A549 (cell line): ENCODE results near the gene SBF2. TPM values are rescaled to one million over a fixed set of nuclear protein-coding genes. Genes with fewer than 3 reads are reported as not detected.

Source experiments
- ATAC-seq, 2 experiments: fragments of 200-7000 bp in 1 of 2; fragments of >200 bp in 1 of 2; cut with Nextera tagmentation in 1 of 2; cut with Tn5 transposase in 1 of 2; 3 replicates each; pipeline versions ENCODE4 v1.8.0 to v1.9.1; 2018 to 2020; ENCODE audit warnings: mild to moderate bottlenecking in 1 of 2, moderate library complexity in 1 of 2
- CTCF ChIA-PET: fragments of 300-600 bp; sonication (Branson Sonifier 250); formaldehyde crosslinking; extraction: SDS; loops from one replicate; lab custom pipeline; 2021; ENCODE audit warnings: antibody characterized with exemption, inconsistent platforms; lab: Yijun Ruan, JAX
- POLR2A ChIA-PET: fragments of 350-600 bp; formaldehyde crosslinking; extraction: SDS; loops from one replicate; lab custom pipeline; 2021; ENCODE audit warnings: antibody characterized with exemption, inconsistent platforms; lab: Yijun Ruan, JAX
- DNase-seq, 2 experiments: peaks; one replicate each; pipeline versions ENCODE4 v3.0.0 to v3.0.0-alpha.2; 2011 to 2016; ENCODE audit warnings: low read depth in 1 of 2, low spot score in 1 of 2
- FAIRE-seq: peaks from 2 replicates; lab custom pipeline; 2011; peaks lifted over from hg19 to GRCh38; lab: Jason Lieb, UNC
- H3K27ac ChIP-seq, 2 experiments: fragments of >200 bp; sonication (Bioruptor Twin); formaldehyde crosslinking; 3 replicates each; pipeline ENCODE4 v1.5.1; 2016 to 2017
- H3K4me1 ChIP-seq: fragments of >200 bp; sonication (Bioruptor Twin); formaldehyde crosslinking; 3 replicates; pipeline ENCODE4 v1.6.1; 2016
- H3K4me2 ChIP-seq: fragments of >200 bp; sonication (Bioruptor Twin); formaldehyde crosslinking; 3 replicates; pipeline ENCODE4 v1.6.1; 2016
- H3K4me3 ChIP-seq: fragments of >200 bp; sonication (Bioruptor Twin); formaldehyde crosslinking; 3 replicates; pipeline ENCODE4 v1.5.1; 2016
- H3K9me3 ChIP-seq: fragments of >200 bp; sonication (Bioruptor Twin); formaldehyde crosslinking; 3 replicates; pipeline ENCODE4 v1.6.1; 2016
- FOSL2 ChIP-seq, 2 experiments: fragments of 450-650 bp in 1 of 2; fragments of >200 bp in 1 of 2; sonication (Bioruptor Twin) in 1 of 2; formaldehyde crosslinking; IDR thresholded peaks; 2 replicates each; pipeline versions ENCODE4 v1.5.0 to v1.6.1; 2016 to 2020; ENCODE audit warnings: mild to moderate bottlenecking in 1 of 2, moderate library complexity in 1 of 2
- HMGXB4 ChIP-seq: fragments of 250-450 bp; sonication (Bioruptor Pico); IDR thresholded peaks from 2 replicates; pipeline ENCODE4 v1.5.0; 2021; ENCODE audit warnings: mild to moderate bottlenecking, moderate library complexity, borderline replicate concordance
- HOXA7 ChIP-seq: fragments of 250-450 bp; sonication (Bioruptor Pico); IDR thresholded peaks from 2 replicates; pipeline ENCODE4 v1.5.0; 2020; ENCODE audit warnings: mild to moderate bottlenecking, moderate library complexity
- HOXB5 ChIP-seq: fragments of 250-450 bp; sonication (Bioruptor Pico); IDR thresholded peaks from 2 replicates; pipeline ENCODE4 v1.5.0; 2020; ENCODE audit warnings: mild to moderate bottlenecking, moderate library complexity
- JUNB ChIP-seq: fragments of >200 bp; sonication (Bioruptor Twin); formaldehyde crosslinking; IDR thresholded peaks from 2 replicates; pipeline ENCODE4 v1.6.1; 2016
- KDM1A ChIP-seq: fragments of 200-600 bp; sonication (generic); IDR thresholded peaks from 2 replicates; pipeline ENCODE4 v1.6.1; 2016; ENCODE audit warnings: low read depth, mild to moderate bottlenecking
- NPAS2 ChIP-seq: fragments of 250-450 bp; sonication (Bioruptor Pico); IDR thresholded peaks from 2 replicates; pipeline ENCODE4 v1.8.0; 2022; ENCODE audit warnings: mild to moderate bottlenecking, moderate library complexity, borderline replicate concordance
- RAD21 ChIP-seq, 2 experiments: fragments of >200 bp in 1 of 2; sonication (Bioruptor Twin) in 1 of 2; formaldehyde crosslinking in 1 of 2; IDR thresholded peaks in 1 of 2; conservative IDR thresholded peaks in 1 of 2; 2 replicates in 1 of 2; 3 replicates in 1 of 2; pipeline ENCODE4 v1.6.1; 2012 to 2018; ENCODE audit warnings: inconsistent platforms in 1 of 2
- RARB ChIP-seq: fragments of 250-450 bp; sonication (Bioruptor Pico); IDR thresholded peaks from 2 replicates; pipeline ENCODE4 v1.8.0; 2021; ENCODE audit warnings: mild to moderate bottlenecking, moderate library complexity
- ZFP36 ChIP-seq: fragments of 450-650 bp; IDR thresholded peaks from 2 replicates; pipeline ENCODE4 v1.6.1; 2014; ENCODE audit warnings: borderline replicate concordance; ENCODE audit not compliant: partially characterized antibody
- WGBS: methylation state at CpG from one replicate; pipeline ENCODE4 v1.1.6; 2017; ENCODE audit errors: missing lambda C conversion rate; 5-methylcytosine and 5-hydroxymethylcytosine counted together
- polyA plus RNA-seq, 4 experiments: library from polyadenylated mRNA; depleted of rRNA in 3 of 4; stranded (reverse); fragments of >200 nt; fragmentation: RNase III in 1 of 4; extraction: RNeasy Plus Mini Kit Qiagen cat#74134 plus additional on column Dnase treatment in 1 of 4; gene quantifications; 2 replicates in 3 of 4; 3 replicates in 1 of 4; pipeline ENCODE4 v1.2.3, GENCODE V29; 2011 to 2017
- TF ChIP-seq, protein P1 (sequence below): fragments of 450-650 bp; IDR thresholded peaks from 2 replicates; pipeline ENCODE4 v1.6.1; 2014; ENCODE audit warnings: antibody characterized with exemption
- TF ChIP-seq, protein P2 (sequence below): IDR thresholded peaks from 2 replicates; pipeline ENCODE4 v1.6.1; 2012
- TF ChIP-seq, protein P3 (sequence below): fragments of 150-350 bp; IDR thresholded peaks from 2 replicates; pipeline ENCODE4 v1.6.1; 2014; ENCODE audit warnings: low read depth, mild to moderate bottlenecking, low read length
- TF ChIP-seq, protein P4 (sequence below): IDR thresholded peaks from 2 replicates; pipeline ENCODE4 v1.6.1; 2012
- TF ChIP-seq, protein P5 (sequence below): fragments of >200 bp; sonication (Bioruptor Twin); formaldehyde crosslinking; IDR thresholded peaks from 3 replicates; pipeline ENCODE4 v1.5.1; 2016

SBF2 gene
- polyA plus RNA-seq, 2 of the 4 experiments (the other 2 are of a cell fraction) = 11.1 to 49.6 TPM

DNA sequence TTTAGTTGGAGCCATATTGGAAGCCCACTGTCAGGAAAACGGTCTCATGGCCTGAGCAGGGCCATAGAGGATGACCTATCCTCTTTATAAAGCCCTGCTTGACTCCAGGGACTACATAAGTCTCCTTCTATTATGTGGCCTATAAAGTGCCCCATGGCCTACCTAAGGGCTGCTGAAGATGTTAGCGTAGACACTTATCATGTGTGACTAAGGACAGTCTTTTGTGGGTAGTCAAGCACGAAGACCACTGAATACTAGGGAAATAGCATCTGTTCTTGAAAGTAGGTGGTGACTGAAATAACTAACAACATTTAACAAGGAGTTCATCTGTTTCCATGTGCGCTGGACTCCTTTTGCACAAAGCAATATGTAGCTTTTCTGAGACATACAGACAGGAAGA is 513.1 kb downstream of the SBF2 start:
- Histone ChIP-seq H3K27ac (no peak overlapping the region), H3K4me3 (no peak overlapping the region), H3K4me2 (no peak overlapping the region), H3K9me3 (no peaks in the 10 kb centered on the region), H3K4me1 (peaks cover 8% of the 10 kb centered on the region; the same call in 2 of the 3 replicates)
- ChIA-PET CTCF (interaction anchor here (1.7 kb wide), 1 partner anchor 23 kb away, joined by 5 read pairs; no protein-coding TSS in a partner anchor), POLR2A (no interaction called here)
- 90% methylated on average over 4 of the region's 4 CpGs for WGBS
- TF ChIP-seq, protein P1, sequence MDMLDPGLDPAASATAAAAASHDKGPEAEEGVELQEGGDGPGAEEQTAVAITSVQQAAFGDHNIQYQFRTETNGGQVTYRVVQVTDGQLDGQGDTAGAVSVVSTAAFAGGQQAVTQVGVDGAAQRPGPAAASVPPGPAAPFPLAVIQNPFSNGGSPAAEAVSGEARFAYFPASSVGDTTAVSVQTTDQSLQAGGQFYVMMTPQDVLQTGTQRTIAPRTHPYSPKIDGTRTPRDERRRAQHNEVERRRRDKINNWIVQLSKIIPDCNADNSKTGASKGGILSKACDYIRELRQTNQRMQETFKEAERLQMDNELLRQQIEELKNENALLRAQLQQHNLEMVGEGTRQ = no peak
- TF ChIP-seq ZFP36 = no peak
- TF ChIP-seq NPAS2 (CRISPR knock-in tag) = no peak
- TF ChIP-seq RAD21 (conservative IDR thresholded peaks at IDR 0.05 in 1 of 2, IDR thresholded peaks at IDR 0.05 in 1 of 2) = no peak
- no peak for TF ChIP-seq JUNB
- FAIRE-seq = no peak
- ATAC-seq = no peak
- DNase-seq = no peak

DNA sequence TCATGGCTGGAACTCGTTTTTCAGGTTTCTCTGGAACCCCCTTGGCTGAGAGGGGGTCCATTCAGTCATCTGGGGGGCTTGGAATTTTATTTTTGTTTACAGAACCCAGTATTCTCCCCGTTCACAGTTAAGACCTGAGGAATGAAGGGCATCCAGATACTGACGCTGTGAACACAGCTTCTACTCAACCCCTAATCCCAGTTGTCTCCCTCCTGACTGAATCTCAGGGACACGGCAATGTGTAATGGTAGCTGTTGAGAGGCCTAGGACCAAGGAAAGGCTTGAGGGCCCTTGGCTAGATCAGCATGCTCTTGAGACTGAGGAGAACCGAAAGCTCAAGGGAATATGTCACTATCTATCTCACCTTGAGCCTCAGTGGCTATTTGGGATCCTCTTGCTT is 516.5 kb downstream of the SBF2 start:
- FAIRE-seq (no peak), ATAC-seq (no peak), DNase-seq (no peak)
- Histone ChIP-seq H3K27ac (no peak overlapping the region), H3K4me2 (no peak overlapping the region), H3K9me3 (no peaks in the 10 kb centered on the region), H3K4me1 (peaks cover 31% of the 10 kb centered on the region), H3K4me3 (no peak overlapping the region)
- POLR2A ChIA-PET = no interaction called here
- WGBS = 86% methylated on average over 5 of the region's 5 CpGs
- CTCF ChIA-PET = interaction anchor here (1.4 to 2.7 kb wide), 2 partner anchors 18 to 19 kb away, joined by 5 to 11 read pairs; no protein-coding TSS in a partner anchor
- TF ChIP-seq HOXB5 (CRISPR knock-in tag) (no peak), FOSL2 (IDR thresholded peaks at IDR 0.05) (no peak), FOSL2 (CRISPR knock-in tag; IDR thresholded peaks at IDR 0.05) (no peak), KDM1A (no peak), HMGXB4 (CRISPR knock-in tag) (no peak), ZFP36 (no peak), RARB (CRISPR knock-in tag) (no peak), HOXA7 (no peak)
- TF ChIP-seq, protein P2, sequence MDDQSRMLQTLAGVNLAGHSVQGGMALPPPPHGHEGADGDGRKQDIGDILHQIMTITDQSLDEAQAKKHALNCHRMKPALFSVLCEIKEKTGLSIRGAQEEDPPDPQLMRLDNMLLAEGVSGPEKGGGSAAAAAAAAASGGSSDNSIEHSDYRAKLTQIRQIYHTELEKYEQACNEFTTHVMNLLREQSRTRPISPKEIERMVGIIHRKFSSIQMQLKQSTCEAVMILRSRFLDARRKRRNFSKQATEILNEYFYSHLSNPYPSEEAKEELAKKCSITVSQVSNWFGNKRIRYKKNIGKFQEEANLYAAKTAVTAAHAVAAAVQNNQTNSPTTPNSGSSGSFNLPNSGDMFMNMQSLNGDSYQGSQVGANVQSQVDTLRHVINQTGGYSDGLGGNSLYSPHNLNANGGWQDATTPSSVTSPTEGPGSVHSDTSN = no peak
- TF ChIP-seq, protein P3, sequence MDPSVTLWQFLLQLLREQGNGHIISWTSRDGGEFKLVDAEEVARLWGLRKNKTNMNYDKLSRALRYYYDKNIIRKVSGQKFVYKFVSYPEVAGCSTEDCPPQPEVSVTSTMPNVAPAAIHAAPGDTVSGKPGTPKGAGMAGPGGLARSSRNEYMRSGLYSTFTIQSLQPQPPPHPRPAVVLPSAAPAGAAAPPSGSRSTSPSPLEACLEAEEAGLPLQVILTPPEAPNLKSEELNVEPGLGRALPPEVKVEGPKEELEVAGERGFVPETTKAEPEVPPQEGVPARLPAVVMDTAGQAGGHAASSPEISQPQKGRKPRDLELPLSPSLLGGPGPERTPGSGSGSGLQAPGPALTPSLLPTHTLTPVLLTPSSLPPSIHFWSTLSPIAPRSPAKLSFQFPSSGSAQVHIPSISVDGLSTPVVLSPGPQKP = no peak
- TF ChIP-seq, protein P4, sequence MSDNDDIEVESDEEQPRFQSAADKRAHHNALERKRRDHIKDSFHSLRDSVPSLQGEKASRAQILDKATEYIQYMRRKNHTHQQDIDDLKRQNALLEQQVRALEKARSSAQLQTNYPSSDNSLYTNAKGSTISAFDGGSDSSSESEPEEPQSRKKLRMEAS = no peak
- TF ChIP-seq, protein P5, sequence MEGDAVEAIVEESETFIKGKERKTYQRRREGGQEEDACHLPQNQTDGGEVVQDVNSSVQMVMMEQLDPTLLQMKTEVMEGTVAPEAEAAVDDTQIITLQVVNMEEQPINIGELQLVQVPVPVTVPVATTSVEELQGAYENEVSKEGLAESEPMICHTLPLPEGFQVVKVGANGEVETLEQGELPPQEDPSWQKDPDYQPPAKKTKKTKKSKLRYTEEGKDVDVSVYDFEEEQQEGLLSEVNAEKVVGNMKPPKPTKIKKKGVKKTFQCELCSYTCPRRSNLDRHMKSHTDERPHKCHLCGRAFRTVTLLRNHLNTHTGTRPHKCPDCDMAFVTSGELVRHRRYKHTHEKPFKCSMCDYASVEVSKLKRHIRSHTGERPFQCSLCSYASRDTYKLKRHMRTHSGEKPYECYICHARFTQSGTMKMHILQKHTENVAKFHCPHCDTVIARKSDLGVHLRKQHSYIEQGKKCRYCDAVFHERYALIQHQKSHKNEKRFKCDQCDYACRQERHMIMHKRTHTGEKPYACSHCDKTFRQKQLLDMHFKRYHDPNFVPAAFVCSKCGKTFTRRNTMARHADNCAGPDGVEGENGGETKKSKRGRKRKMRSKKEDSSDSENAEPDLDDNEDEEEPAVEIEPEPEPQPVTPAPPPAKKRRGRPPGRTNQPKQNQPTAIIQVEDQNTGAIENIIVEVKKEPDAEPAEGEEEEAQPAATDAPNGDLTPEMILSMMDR = no peak
